GM12878 (cell line): ENCODE results near the gene KRT71.

Experiments used
- DPF2 ChIP-seq: fragments of 450-650 bp; IDR thresholded peaks from 2 replicates; pipeline ENCODE4 v1.6.1; 2017; ENCODE audit warnings: mild to moderate bottlenecking
- EZH2 ChIP-seq: IDR thresholded peaks from 2 replicates; pipeline ENCODE4 v1.6.1; 2012; ENCODE audit warnings: low read depth, mild to moderate bottlenecking, control low read depth, inconsistent platforms, low read length, borderline replicate concordance; ENCODE audit not compliant: control insufficient read depth
- GABPA ChIP-seq: IDR thresholded peaks from 2 replicates; pipeline ENCODE4 v1.6.1; 2014; ENCODE audit warnings: antibody characterized with exemption, low read depth, mild to moderate bottlenecking, inconsistent platforms
- MAX ChIP-seq: IDR thresholded peaks from 2 replicates; pipeline ENCODE4 v1.6.1; 2012; ENCODE audit warnings: low read depth, low read length, improper control_type of control experiment
- PAX8 ChIP-seq: fragments of 450-650 bp; IDR thresholded peaks from 2 replicates; pipeline ENCODE4 v1.6.1; 2017; ENCODE audit warnings: mild to moderate bottlenecking, moderate library complexity
- POLR2A ChIP-seq: IDR thresholded peaks from 2 replicates; pipeline ENCODE4 v1.6.1; 2011; ENCODE audit warnings: low read depth, mild to moderate bottlenecking, low read length
- TF ChIP-seq, protein P1 (sequence below): IDR thresholded peaks from 2 replicates; pipeline ENCODE4 v1.6.1; 2011; ENCODE audit warnings: borderline replicate concordance, low read depth, mild to moderate bottlenecking, moderate library complexity, low read length; ENCODE audit not compliant: insufficient read depth, poor library complexity, severe bottlenecking

- TF ChIP-seq GABPA, result no peak
- TF ChIP-seq DPF2, result no peak
- TF ChIP-seq POLR2A, result no peak
- TF ChIP-seq EZH2, result no peak
- no peak for TF ChIP-seq PAX8
- no peak for TF ChIP-seq MAX
- TF ChIP-seq, protein P1, sequence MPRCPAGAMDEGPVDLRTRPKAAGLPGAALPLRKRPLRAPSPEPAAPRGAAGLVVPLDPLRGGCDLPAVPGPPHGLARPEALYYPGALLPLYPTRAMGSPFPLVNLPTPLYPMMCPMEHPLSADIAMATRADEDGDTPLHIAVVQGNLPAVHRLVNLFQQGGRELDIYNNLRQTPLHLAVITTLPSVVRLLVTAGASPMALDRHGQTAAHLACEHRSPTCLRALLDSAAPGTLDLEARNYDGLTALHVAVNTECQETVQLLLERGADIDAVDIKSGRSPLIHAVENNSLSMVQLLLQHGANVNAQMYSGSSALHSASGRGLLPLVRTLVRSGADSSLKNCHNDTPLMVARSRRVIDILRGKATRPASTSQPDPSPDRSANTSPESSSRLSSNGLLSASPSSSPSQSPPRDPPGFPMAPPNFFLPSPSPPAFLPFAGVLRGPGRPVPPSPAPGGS, result no peak
Measured at GRCh38 chr12:52501490-52501889, 51.5 kb downstream of the KRT71 start.
